GM19324 (cell line): ENCODE data around the gene RNASET2.
"Not testable (repeated sequence)": the region's sequence is repeated elsewhere in the genome, so short reads cannot be mapped to it uniquely, and the experiment has no call there.

Source experiments
- ATAC-seq: cut with Tn5 transposase; IDR thresholded peaks from one replicate; pipeline ENCODE4 v1.9.1; 2021; ENCODE audit warnings: mild to moderate bottlenecking, moderate library complexity; ENCODE audit not compliant: unreplicated experiment, low FRiP score

The RNASET2 gene

GRCh38 chr6:166905505-166906134 is 50.7 kb downstream of the RNASET2 start:
- no peak for ATAC-seq

DNA sequence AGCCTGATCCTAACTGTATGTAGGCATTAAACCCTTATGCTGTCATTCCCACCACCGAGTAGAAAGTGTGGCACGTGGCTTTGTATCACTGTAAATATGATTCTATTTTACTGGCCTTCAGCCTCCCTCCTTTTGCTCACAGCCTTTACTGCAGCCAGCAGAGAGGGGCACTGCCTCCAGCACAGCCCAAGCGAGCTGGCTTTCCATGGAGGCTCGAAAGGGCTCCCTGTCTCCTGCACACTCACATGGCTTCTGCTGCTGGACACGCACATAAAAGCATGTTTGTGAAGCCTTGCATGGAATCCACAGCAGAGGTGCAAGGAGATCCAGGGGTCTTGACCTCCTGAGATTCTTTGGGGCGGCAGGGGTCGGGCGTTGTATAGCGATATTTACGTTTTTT is 51.3 kb downstream of the RNASET2 start:
- no peak for ATAC-seq

- no peak for ATAC-seq
Observed at GRCh38 chr6:166904101-166904746, 52.1 kb downstream of the RNASET2 start.

DNA sequence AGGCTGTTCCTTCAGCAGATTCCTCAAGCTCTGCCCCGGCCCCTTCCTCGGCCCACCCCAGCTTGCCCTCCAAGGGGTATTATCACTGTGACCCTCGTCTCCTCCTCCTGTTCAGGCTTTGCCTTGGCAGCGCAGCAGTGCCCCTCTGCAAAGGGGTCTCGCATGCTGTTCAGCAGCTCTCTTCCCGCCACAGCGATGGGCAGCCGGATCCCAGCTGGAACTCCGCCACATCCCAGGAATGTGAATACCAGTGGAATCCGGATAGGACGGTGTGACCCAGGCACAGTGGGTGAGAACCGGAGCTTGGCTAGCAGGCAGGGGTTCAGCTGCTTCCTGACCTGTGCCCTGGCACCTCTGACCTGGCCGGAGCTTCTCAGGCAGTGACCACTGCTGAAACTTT is 52.9 kb downstream of the RNASET2 start:
- no peak for ATAC-seq

- no peak for ATAC-seq
Observed at GRCh38 chr6:166903027-166903426, 53.3 kb downstream of the RNASET2 start.

DNA sequence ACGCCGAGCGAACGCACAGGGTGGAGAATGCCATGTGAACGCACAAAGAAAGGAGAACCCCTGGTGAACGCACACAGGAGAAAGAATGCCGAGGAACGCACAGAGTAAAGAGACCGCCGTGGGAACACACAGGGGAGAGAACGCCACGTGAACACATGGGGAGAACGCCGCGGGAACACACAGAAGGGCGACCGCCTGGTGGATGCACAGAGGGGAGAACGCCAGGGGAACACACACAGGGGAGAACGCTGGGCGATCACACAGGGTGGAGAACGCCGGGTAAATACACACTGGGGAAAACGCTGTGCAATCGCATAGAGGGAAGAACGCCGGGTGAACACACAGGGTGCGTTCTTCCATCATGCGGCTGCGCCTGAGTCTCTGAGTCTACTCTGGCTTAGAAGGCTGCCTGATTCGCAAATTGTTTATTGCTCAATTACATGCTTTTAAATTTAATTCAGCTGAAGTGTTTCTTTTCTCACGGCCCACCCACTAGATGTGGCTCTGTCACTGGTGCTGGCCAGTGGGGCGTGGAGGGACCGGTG is 54.1 kb downstream of the RNASET2 start:
- ATAC-seq: no peak

DNA sequence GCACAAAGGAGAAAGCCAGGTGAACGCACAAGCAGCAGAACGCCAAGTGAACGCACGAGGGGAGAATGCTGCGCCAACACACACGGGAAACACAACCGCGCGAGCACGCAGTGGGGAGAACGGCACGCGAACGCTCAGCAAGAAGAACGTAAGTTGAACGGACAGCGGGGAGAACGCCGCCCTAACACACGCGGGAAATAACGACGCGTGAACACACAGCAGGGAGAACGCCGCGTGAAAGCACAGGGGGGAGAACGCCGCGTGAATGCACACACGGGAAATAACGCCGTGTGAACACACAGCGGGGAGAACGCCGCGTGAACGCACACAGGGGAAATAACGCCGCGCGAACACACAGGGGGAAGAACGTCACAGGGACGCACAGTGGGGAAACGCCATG is 54.7 kb downstream of the RNASET2 start:
- no peak for ATAC-seq

DNA sequence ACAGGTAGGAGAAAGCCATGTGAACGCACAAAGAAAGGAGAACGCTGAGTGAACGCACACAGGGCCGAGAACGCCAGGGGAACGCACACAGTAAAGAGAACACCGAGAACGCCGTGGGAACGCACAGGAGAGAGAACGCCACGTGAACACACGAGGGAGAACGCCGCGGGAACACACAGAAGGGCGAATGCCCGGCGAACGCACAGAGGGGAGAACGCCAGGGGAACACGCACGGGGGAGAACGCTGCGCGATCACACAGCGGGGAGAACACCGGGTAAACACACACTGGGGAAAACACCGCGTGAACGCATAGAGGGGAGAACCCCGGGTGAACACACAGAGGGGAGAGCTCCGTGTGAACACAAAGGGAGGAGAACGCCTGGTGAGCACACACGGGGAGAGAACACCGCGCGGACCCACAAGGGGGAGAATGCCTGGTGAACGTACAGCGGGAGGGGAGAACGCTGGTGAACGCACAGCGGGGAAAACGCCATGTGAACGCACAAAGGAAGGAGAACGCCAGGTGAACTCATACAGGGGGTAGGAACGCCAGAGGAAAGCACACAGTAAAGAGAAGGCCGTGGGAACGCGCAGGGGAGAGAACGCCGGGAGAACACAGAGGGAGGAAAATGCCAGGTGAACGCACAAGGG is 55.3 kb downstream of the RNASET2 start:
- ATAC-seq: no peak

DNA sequence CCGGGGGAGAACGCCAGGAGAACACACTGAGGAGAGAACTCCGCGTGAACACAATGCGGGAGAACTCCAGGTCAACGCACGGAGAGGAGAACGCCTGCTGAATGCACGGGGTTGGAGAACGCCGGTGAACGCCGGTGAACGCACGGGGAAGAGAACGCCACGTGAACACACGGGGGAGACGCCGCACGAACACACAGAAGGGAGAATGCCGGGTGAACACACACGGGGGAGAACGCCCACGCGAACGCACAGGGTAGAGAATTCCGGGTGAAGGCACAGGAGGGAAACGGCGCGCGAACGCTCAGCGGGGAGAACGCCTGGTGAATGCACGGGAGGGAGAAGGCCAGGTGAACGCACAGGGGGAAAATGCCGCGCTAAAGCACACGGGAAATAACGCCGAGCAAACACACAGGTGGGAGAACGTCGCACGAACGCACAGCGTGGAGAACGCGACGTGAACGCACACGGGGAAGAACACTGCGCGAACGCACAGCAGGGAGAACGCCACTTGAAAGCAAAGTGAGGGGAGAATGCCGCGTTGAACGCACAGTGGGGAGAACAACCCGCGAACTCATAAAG is 56.1 kb downstream of the RNASET2 start:
- no peak for ATAC-seq

- ATAC-seq: no peak
Observed at GRCh38 chr6:166898910-166899309, 57.4 kb downstream of the RNASET2 start.

DNA sequence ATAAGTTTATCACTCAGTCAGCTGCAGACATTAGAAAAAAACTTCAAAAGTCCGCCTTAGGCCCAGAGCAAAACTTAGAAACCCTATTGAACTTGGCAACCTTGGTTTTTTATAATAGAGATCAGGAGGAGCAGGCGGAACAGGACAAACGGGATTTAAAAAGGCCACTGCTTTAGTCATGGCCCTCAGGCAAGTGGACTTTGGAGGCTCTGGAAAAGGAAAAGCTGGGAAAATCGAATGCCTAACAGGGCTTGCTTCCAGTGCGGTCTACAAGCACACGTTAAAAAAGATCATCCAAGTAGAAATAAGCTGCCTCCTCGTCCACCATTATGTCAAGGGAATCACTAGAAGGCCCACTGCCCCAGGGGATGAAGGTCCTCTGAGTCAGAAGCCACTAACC is 61.7 kb downstream of the RNASET2 start:
- not testable (repeated sequence) for ATAC-seq

GRCh38 chr6:166892472-166892871 is 63.9 kb downstream of the RNASET2 start:
- ATAC-seq: not testable (repeated sequence)

DNA sequence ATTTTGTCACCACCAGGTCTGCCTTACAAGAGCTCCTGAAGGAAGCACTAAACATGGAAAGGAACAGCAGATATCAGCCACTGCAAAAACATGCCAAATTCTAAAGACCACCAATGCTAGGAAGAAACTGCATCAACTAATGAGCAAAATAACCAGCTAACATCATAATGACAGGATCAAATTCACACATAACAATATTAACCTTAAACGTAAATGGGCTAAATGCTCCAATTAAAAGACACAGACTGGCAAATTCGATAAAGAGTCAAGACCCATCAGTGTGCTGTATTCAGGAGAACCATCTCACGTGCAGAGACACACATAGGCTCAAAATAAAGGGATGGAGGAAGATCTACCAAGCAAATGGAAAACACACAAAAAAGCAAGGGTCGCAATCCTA is 69.6 kb downstream of the RNASET2 start:
- ATAC-seq: not testable (repeated sequence)

DNA sequence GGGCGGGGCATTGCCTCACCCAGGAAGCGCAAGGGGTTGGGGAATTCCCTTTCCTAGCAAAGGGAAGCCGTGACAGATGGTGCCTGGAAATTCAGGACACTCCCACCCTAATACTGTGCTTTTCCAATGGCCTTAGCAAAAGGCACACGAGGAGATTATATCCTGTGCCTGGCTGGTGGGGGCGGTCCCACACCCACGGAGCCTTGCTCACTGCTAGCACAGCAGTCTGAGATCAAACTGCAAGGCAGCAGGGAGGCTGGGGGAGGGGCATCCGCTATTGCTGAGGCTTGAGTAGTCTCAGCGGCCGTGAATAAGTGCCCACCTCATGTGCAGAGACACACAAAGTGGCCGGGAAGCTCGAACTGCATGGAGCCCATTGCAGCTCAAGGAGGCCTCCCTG is 71.4 kb downstream of the RNASET2 start:
- ATAC-seq: not testable (repeated sequence)

- ATAC-seq: no peak
Observed at GRCh38 chr6:166879594-166879993, 76.8 kb downstream of the RNASET2 start.
